H7 (cell line): Measurements from ENCODE around the gene FRMD4B. TPM values are rescaled to one million over a fixed set of nuclear protein-coding genes. Genes with fewer than 3 reads are reported as not detected.

Source experiments
- DNase-seq: peaks from one replicate; pipeline ENCODE4 v3.0.0; 2012
- H3K27me3 ChIP-seq: 2 replicates; pipeline ENCODE4 v1.6.0; 2011; ENCODE audit warnings: mild to moderate bottlenecking, low read length; ENCODE audit not compliant: control insufficient read depth, insufficient read depth
- H3K36me3 ChIP-seq: replicated peaks from 2 replicates; pipeline ENCODE4 v1.5.1; 2011; ENCODE audit warnings: low read length; ENCODE audit not compliant: control insufficient read depth, insufficient read depth
- H3K4me3 ChIP-seq: 2 replicates; pipeline ENCODE4 v1.5.1; 2011; ENCODE audit warnings: low read depth, mild to moderate bottlenecking, control low read depth, low read length, moderate library complexity; ENCODE audit not compliant: insufficient read depth
- total RNA-seq: library from RNA; depleted of rRNA; stranded (reverse); fragments of >200 nt; shearing (Covaris generic); gene quantifications from 2 replicates; pipeline ENCODE4 v1.2.3, GENCODE V29; 2014

FRMD4B gene
- total RNA-seq, 1 experiment from 2014 or later, result 1.0 TPM

DNA sequence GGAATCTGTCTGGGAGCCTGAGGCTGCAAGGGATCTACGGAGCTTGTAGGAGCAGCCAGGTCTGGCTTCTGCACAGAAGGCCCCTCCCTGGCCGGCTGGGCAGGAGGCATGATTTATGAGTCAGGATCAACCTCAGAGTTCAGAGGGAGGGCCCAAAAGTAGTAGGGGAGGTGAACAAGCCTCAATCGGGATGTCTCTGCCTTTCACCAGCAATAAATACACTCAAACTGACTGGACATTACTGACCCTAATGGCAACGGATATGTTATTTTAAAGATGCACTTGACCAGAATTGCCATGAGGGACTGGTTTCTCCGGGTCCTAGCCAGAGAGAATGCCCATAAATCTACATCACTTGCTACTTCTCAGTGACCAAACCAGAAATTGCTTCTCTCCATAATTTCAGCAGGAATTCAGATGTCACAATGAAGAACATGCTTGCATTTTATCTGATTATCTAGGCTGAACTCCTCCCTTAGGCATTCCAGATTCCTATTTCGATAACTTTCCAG, 153.9 kb downstream of the FRMD4B start:
- no peaks in the 10 kb centered on the region for H3K36me3 ChIP-seq
- no peaks in the 10 kb centered on the region for H3K27me3 ChIP-seq
- no peak for DNase-seq

DNA sequence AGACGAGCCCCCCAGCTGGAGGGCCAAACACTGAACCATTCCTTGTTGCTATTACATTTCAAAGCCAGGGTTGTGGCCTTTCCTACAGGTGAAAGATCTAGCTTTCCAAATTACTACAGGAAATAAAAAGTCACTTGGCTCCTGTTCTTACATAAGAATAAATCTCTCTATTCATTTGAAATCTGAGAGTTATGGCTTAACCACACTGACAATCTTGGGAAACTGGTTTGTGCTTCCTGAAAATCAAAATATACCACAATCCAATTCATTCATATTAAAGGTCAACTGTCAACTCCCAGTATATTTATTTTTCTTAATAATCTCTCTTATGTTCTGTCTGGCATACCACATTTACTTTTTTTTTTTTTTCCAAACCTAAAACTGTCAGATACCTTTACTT, 159.8 kb downstream of the FRMD4B start:
- Histone ChIP-seq H3K27me3 (no peaks in the 10 kb centered on the region), H3K36me3 (no peaks in the 10 kb centered on the region), H3K4me3 (no peak overlapping the region)
- no peak for DNase-seq

More for the DNA sequence above, 153.9 kb downstream of the FRMD4B start:
- no peak overlapping the region for H3K4me3 ChIP-seq

DNA sequence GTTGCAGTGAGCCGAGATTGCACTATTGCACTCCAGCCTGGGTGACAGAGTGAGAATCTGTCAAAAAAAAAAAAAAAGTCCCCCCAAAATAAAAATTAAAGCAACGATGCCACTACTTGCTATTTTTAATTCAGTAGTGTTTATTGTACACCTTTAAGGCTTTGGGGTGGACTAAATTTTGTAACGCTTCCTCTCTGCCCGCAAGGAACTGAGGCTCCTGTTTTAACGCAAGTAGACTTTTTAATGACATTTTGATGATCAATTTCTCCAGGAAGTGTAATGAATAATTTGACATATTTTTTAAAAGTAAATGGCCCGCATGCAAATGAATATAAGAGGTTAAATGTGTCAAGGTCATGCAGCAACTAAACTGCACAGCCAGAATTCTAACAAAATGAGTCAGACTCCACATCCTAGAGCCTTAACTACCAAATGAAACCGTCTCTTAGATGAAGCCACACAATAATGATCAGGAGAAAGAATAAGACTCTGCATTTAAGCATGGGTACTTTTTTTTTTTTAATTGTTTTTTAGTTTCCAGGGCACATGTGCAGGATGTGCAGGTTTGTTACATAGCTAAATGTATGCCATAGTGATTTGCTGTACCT, 166.7 kb downstream of the FRMD4B start:
- no peaks in the 10 kb centered on the region for H3K36me3 ChIP-seq
- no peak for DNase-seq

DNA sequence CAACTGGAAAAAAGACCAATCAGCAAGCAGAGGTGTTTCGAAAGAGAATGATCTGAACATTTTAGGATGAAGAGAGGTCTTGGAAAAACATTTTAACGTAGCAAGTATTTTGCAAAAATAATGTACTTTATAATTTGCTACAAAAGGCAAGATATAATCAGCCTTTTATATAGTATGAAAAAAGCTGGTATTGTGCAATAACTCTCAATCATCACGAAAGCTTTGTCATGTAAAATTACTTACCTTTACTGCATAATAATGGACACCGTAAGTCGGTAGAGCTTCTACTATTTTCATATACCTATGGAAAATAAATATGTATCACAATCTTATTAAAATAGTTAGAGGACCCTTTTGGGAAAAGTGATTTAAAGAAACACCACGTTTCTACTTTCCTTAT, 167.8 kb downstream of the FRMD4B start:
- Histone ChIP-seq H3K36me3 (no peaks in the 10 kb centered on the region), H3K4me3 (no peak overlapping the region), H3K27me3 (no peaks in the 10 kb centered on the region)
- DNase-seq, result no peak

More for the DNA sequence above, 166.7 kb downstream of the FRMD4B start:
- Histone ChIP-seq H3K4me3 (no peak overlapping the region), H3K27me3 (no peaks in the 10 kb centered on the region)

DNA sequence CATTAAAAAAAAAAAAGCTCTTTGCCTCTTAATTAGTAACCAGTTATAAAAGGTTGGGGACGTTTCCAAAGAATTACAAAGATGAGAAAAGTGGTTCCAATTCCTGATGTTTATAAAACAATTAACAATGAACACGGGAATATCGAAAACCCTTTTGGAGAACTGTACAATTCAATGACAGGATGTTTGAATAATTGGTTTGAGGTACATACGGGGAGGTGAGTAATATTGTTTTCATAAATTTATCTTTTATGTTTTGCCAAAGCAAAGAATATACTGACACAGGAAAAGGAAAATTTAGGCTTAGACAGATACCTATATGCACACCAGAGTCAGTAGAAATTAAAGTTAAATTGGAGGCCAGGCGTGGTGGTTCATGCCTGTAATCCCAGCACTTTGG, 168.9 kb downstream of the FRMD4B start:
- Histone ChIP-seq H3K27me3 (no peaks in the 10 kb centered on the region), H3K36me3 (no peaks in the 10 kb centered on the region), H3K4me3 (no peak overlapping the region)
- DNase-seq, result no peak

DNA sequence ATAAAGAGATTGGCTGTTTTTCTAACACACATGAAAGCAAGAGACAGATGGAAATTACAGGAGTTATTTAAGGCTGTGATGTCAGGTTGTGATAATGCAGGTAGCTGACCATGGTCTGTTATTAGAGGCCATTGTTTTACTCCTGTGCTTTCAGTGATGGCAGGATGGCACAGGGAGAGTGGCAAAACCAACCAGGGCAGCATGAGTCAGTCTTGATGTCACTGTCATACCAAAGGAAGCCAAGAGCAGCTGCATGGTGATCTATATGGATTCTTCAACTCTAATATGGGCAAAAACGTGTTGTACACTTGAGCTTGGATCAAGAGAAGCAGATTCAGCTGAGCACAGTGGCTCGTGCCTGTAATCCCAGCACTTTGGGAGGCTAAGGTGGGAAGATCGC, 171.6 kb downstream of the FRMD4B start:
- Histone ChIP-seq H3K27me3 (no peaks in the 10 kb centered on the region), H3K4me3 (no peak overlapping the region), H3K36me3 (no peaks in the 10 kb centered on the region)
- DNase-seq, result no peak

DNA sequence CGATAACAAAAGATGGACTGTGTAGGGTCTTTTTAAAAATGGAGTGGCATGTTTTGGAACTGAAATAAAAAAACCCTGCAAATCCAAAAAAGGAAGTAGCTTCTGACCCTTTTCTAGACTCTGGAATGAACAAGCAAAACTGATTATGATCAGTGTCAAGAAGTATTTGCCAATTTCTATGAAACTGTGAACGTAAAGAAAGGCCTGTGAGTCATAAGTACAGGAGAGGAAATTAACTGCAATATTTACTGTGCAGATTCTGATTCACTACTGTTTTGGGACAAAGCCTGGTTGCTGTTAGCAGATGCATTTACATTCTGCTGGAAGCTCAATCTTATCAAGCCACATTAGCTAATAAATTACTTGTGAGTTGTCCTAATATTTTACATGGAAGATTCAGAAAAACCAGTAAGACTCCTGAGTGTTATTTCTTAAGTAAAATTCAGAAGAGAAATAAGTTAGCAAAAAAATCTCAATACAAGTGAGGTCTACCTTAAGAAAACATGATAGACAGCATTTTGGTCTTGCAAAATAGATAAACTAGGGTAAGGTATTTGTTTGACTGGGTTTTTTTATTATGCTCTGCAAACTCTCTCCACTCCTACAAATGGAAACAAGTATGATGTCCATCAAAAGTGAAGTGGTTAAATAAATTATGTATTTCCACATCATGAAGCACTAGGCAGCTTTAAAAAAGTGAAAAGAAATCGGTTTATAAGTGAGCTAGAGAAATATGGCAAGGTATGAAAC, 173.3 kb downstream of the FRMD4B start:
- Histone ChIP-seq H3K4me3 (no peak overlapping the region), H3K27me3 (no peaks in the 10 kb centered on the region), H3K36me3 (no peaks in the 10 kb centered on the region)
- no peak for DNase-seq

DNA sequence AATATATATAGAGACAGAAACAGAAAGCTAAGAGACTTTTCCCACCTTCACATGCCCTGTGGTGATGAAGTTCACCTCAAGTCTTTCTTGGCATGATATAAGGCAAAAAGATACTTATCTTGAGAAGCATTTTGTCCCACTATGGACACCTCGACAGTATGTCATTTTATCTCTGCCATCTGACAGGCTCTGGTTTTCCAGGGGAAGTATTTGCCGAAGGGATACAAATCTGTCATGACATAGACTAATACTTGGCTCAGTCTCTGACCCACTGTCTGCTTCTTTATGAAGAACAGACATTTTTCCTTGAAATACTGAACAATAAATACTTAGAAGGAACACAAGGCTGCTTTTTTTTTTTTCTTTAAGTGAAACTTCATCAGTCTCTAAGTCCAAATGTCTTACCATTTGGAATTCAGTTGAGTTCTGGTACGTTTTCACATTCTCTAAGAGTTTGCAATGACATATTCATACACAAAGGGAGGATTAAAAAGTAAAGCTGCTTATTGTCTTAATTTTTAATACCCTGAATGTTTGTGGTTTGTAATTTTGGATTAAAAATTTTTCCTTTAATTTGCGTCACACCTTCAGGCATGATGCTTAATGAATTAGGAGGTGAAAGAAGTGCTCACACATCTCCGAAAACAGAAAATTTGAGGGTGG, 175.7 kb downstream of the FRMD4B start:
- DNase-seq, result no peak
- Histone ChIP-seq H3K36me3 (no peaks in the 10 kb centered on the region), H3K4me3 (no peak overlapping the region), H3K27me3 (no peaks in the 10 kb centered on the region)

DNA sequence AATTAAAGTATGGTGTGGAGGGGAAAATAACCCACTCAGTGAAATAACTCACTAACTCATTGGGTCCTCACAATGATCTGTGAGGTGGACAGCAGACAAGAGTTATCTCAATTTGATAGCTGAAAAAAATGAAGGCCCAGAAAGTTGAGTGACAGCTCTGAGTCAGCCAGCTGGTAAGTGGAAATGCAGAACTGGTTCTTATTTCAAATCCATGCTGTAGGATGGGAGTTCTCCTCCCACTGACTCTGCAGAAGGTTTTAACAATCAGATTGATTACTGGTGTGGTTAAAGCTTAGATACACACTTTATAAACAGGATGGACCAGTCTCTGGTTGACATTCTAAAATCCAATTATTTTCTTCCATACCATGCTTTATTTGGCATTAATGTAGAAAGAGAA, 176.5 kb downstream of the FRMD4B start:
- H3K36me3 ChIP-seq, result no peaks in the 10 kb centered on the region
- DNase-seq, result no peak
- H3K27me3 ChIP-seq, result no peaks in the 10 kb centered on the region
- H3K4me3 ChIP-seq, result no peak overlapping the region

DNA sequence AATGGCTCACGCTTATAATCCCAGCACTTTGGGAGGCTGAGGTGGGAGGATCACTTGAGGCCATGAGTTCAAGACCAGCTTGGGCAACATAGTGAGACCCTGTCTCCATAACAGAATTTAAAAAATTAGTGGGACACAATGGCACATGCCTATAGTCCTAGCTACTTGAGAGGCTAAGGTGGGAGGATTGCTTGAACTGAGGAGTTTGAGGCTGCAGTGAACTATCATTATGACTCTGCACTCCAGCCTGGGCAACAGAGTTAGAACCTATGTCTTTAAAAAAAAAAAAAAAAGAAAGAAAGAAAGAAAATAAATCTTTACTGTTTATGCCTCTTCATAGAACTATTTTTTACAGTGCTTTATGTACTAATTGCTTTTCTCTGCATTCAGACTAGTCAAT, 178.9 kb downstream of the FRMD4B start:
- no peak for DNase-seq
- H3K4me3 ChIP-seq, result no peak overlapping the region

DNA sequence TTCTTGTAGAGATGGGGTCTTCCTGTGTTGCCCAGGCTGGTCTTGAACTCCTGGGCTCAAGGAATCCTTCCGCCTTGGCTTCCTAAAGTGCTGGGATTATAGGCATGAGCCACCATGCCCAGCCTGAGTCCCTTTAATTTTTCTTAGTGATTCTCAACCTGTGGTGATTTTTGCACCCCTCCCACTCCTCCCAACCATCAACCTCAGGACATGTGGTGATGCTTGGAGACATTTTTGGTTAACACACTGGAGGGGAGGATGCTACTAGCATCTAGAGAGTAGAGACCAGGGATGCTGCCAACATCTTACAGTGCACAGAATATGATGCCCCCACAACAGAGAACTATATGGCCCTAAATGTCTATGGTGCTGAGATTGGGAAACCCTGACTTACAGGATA, 180.5 kb downstream of the FRMD4B start:
- Histone ChIP-seq H3K36me3 (no peaks in the 10 kb centered on the region), H3K4me3 (no peak overlapping the region), H3K27me3 (no peaks in the 10 kb centered on the region)
- no peak for DNase-seq

More for the DNA sequence above, 178.9 kb downstream of the FRMD4B start:
- H3K36me3 ChIP-seq, result no peaks in the 10 kb centered on the region
- no peaks in the 10 kb centered on the region for H3K27me3 ChIP-seq

DNA sequence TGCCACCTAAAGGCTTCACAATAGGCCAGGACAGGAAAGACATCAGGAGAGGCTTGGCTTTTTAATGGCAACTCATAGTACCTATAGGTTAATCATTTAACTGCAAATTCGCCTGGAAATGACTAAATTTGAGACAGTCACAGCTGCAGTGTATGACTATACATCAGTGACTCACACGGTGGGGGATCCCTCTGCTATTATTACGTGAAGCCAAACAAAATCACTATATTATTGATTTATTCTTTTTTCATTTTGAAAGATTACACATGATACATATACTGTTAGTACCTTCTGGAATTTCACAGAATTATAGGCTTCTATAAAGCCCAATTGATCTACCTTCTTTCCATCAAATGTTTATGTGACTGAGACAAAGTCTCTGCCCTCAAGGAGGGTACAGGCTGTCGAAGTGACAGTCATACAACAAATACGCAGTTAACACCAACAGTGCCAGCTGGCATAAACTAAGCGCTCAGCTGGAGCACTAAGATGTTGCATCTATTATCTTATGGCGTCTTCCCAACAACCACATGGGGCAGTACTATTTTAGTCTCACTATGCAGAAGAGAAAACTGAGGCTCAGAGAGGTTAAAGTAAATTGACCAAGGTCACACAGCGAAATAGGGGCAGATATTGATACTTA, 181.5 kb downstream of the FRMD4B start:
- no peaks in the 10 kb centered on the region for H3K27me3 ChIP-seq
- H3K4me3 ChIP-seq, result no peak overlapping the region
- DNase-seq, result no peak
- H3K36me3 ChIP-seq, result no peaks in the 10 kb centered on the region

DNA sequence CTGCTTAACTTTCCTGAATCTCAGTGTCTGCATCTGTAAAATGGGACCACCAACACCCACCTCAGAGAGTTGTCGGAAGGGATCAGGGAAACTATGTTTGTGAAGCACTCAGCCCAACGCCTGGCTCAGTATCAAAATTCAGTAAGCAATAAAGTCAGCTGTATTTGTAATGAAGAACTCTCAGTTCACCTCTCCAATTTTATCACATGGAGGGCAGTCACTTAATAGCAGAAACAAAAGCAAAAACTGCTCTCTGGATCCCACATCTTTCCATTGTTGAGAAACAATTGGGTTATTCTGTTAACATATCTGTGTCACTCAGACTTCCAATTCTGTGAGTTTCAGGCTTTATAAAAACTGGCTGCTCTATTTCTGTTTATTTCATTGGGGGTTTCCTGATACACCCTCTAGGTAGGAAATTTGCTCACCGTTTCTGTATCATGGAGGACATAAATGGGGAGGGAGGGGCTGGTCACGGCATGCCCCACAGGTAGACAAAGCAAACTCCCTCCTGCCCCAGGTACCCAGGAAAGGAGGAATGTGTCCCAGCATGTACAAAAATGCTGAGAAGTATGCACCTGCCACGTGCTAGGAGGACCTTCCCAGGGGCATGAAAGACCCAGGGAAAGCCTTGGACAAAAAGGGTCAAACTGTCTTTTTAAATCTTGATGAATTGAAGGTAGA, 182.1 kb downstream of the FRMD4B start:
- DNase-seq, result peak; percentile 22
- Histone ChIP-seq H3K4me3 (no peak overlapping the region), H3K27me3 (no peaks in the 10 kb centered on the region), H3K36me3 (no peaks in the 10 kb centered on the region)

DNA sequence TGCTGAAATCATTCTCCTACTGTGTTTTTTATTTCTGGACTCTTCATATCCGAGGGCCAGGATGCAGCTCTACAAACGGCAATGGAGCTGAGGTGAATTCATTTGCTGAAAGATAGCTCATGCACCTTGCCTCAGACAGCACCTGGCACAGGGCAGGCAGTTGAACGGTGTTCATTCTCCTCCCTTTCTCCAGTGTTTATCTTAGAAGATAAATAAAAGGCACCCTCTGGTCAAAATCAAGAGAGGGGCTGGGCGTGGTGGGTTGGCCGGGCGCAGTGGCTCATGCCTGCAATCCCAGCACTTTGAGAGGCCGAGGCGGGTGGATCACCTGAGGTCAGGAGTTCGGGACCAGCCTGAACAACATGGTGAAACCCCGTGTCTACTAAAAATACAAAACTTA, 184.2 kb downstream of the FRMD4B start:
- Histone ChIP-seq H3K27me3 (no peaks in the 10 kb centered on the region), H3K4me3 (no peak overlapping the region), H3K36me3 (no peaks in the 10 kb centered on the region)
- DNase-seq, result no peak
